PC-3 (cell line): ENCODE measurements around the gene MLLT3. TPM values are rescaled to one million over a fixed set of nuclear protein-coding genes. Genes with fewer than 3 reads are reported as not detected.
"Not testable (repeated sequence)": the region's sequence is repeated elsewhere in the genome, so short reads cannot be mapped to it uniquely, and the experiment has no call there.

Source experiments
- ATAC-seq: fragments of 200-7000 bp; cut with Tn5 transposase; 2 replicates; pipeline ENCODE4 v1.9.1; 2020; ENCODE audit warnings: mild to moderate bottlenecking, moderate library complexity
- BruUV-seq: library from RNA; stranded (reverse); fragments of 400-500 nt; replicated peaks from 2 replicates; lab custom pipeline; 2021; lab: Mats Ljungman, UMichigan
- CTCF ChIA-PET: fragments of 300-600 bp; sonication (Branson Sonifier 250); formaldehyde crosslinking; loops from one replicate; lab custom pipeline; 2022; ENCODE audit warnings: antibody characterized with exemption; lab: Charles Lee
- POLR2A ChIA-PET: fragments of 300-600 bp; sonication (Branson Sonifier 250); formaldehyde crosslinking; loops from one replicate; lab custom pipeline; 2022; ENCODE audit warnings: antibody characterized with exemption; ENCODE audit not compliant: unreplicated experiment; lab: Charles Lee
- DNase-seq: peaks from one replicate; pipeline ENCODE4 v3.0.0-alpha.2; 2015
- H2AFZ ChIP-seq: fragments of 300-600 bp; sonication (generic); 2 replicates; pipeline ENCODE4 v1.6.0; 2016; ENCODE audit warnings: antibody characterized with exemption, low read length
- H3F3A ChIP-seq: fragments of 300-600 bp; sonication (generic); one replicate; pipeline ENCODE4 v1.6.0; 2017; ENCODE audit warnings: antibody characterized with exemption, low read length, control low read depth, mild to moderate bottlenecking; ENCODE audit not compliant: unreplicated experiment
- H3K27ac ChIP-seq: fragments of 300-600 bp; sonication (generic); 2 replicates; pipeline ENCODE4 v1.5.1; 2016; ENCODE audit warnings: mild to moderate bottlenecking, low read length
- H3K27me3 ChIP-seq: fragments of 300-600 bp; sonication (generic); 2 replicates; pipeline ENCODE4 v1.6.1; 2016; ENCODE audit warnings: low read length, mixed read lengths
- H3K36me3 ChIP-seq: fragments of 300-600 bp; sonication (generic); 2 replicates; pipeline ENCODE4 v1.6.1; 2016; ENCODE audit warnings: low read depth, mixed run types, low read length, mixed read lengths
- H3K4me1 ChIP-seq: fragments of 300-600 bp; sonication (generic); 2 replicates; pipeline ENCODE4 v1.5.1; 2016; ENCODE audit warnings: low read length; ENCODE audit not compliant: insufficient read depth
- H3K4me2 ChIP-seq: fragments of 300-600 bp; sonication (generic); 2 replicates; pipeline ENCODE4 v1.6.0; 2016; ENCODE audit warnings: low read length
- H3K4me3 ChIP-seq: fragments of 300-600 bp; sonication (generic); 2 replicates; pipeline ENCODE4 v1.5.1; 2016; ENCODE audit warnings: mild to moderate bottlenecking, low read length, mixed read lengths
- H3K79me2 ChIP-seq: fragments of 300-600 bp; sonication (generic); 2 replicates; pipeline ENCODE4 v1.6.1; 2017; ENCODE audit warnings: low read length, mixed read lengths
- H3K9ac ChIP-seq: fragments of 300-600 bp; sonication (generic); 2 replicates; pipeline ENCODE4 v1.6.0; 2016; ENCODE audit warnings: mild to moderate bottlenecking, low read length
- H3K9me2 ChIP-seq: fragments of 300-600 bp; sonication (generic); replicated peaks from 2 replicates; pipeline ENCODE4 v1.6.1; 2016; ENCODE audit warnings: mixed run types, low read length, mixed read lengths
- H3K9me3 ChIP-seq: fragments of 300-600 bp; sonication (generic); 2 replicates; pipeline ENCODE4 v1.6.1; 2016; ENCODE audit warnings: low read length, mixed read lengths
- H4K20me1 ChIP-seq: fragments of 300-600 bp; sonication (generic); 2 replicates; pipeline ENCODE4 v1.6.1; 2016; ENCODE audit warnings: low read length, mixed read lengths
- CTCF ChIP-seq: fragments of 300-600 bp; sonication (generic); conservative IDR thresholded peaks from 2 replicates; pipeline ENCODE4 v1.5.1; 2017; ENCODE audit warnings: antibody characterized with exemption, low read depth, mild to moderate bottlenecking, low read length
- EZH2 ChIP-seq: fragments of 300-600 bp; sonication (generic); IDR thresholded peaks from one replicate; pipeline ENCODE4 v1.6.1; 2017; ENCODE audit warnings: antibody characterized with exemption, mild to moderate bottlenecking, low read length; ENCODE audit not compliant: unreplicated experiment
- EZH2phosphoT487 ChIP-seq: fragments of 300-600 bp; sonication (generic); IDR thresholded peaks from 2 replicates; pipeline ENCODE4 v1.6.1; 2018; ENCODE audit warnings: mild to moderate bottlenecking, antibody characterized with exemption, low read length, borderline replicate concordance
- intact Hi-C: fragments of 100-400 bp; cut with micrococcal nuclease; formaldehyde crosslinking; loops from 2 replicates; pipeline ENCODE4 v1.9.0; 2023
- total RNA-seq: library from RNA; depleted of rRNA; stranded (reverse); fragments of >200 nt; gene quantifications from 2 replicates; pipeline ENCODE4 v1.2.3, GENCODE V29; 2014

The MLLT3 gene
- total RNA-seq, 1 experiment from 2014 or later = 7.1 TPM

GRCh38 chr9:20584968-20585643 is 37.2 kb downstream of the MLLT3 start:
- Histone ChIP-seq H3K4me1 (peaks cover 14% of the 10 kb centered on the region), H3K27me3 (no peaks in the 10 kb centered on the region), H4K20me1 (no peaks in the 10 kb centered on the region), H3F3A (no peaks in the 10 kb centered on the region), H3K9ac (no peak overlapping the region), H3K9me2 (no peaks in the 10 kb centered on the region), H3K9me3 (no peaks in the 10 kb centered on the region), H3K4me3 (no peak overlapping the region), H2AFZ (no peak overlapping the region), H3K36me3 (no peaks in the 10 kb centered on the region), H3K4me2 (no peak overlapping the region), H3K79me2 (no peaks in the 10 kb centered on the region), H3K27ac (no peak overlapping the region)
- no TSS peak for BruUV-seq
- ATAC-seq = no peak
- ChIA-PET POLR2A (no interaction called here), CTCF (no interaction called here)
- TF ChIP-seq EZH2phosphoT487 = no peak
- DNase-seq = no peak
- intact Hi-C loops = no loop called here

DNA sequence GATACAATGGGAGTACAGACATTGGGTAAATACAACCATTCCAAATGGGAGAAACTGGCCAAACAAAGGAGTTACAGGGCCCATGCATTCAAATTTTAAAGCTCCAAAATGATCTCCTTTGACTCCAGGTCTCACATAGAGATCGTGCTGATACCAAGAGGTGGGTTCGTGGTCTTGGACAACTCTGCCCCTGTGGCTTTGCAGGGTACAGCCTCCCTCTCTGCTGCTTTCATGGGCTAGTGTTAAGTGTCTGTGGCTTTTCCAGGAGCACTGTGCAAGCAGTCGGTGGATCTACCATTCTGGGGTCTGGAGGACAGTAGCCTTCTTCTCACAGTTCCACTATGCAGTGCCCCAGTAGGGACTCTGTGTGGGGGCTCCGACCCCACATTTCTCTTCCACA is 39.2 kb downstream of the MLLT3 start:
- ATAC-seq = not testable (repeated sequence)

GRCh38 chr9:20582150-20582549 is 40.1 kb downstream of the MLLT3 start:
- no peaks in the 10 kb centered on the region for H3K9me2 ChIP-seq
- TF ChIP-seq EZH2phosphoT487 (no peak), CTCF (no peak), EZH2 (no peak)
- ATAC-seq (no peak), DNase-seq (no peak)
- H3K79me2 ChIP-seq = no peaks in the 10 kb centered on the region
- no peaks in the 10 kb centered on the region for H3K27me3 ChIP-seq
- no peak overlapping the region for H3K4me2 ChIP-seq
- H2AFZ ChIP-seq = no peak overlapping the region
- no peaks in the 10 kb centered on the region for H4K20me1 ChIP-seq
- ChIA-PET POLR2A (no interaction called here), CTCF (no interaction called here)
- no peak overlapping the region for H3K27ac ChIP-seq
- H3K4me3 ChIP-seq = no peak overlapping the region
- no peak overlapping the region for H3K9ac ChIP-seq
- H3K4me1 ChIP-seq = peaks cover 15% of the 10 kb centered on the region
- BruUV-seq = no TSS peak
- H3K36me3 ChIP-seq = no peaks in the 10 kb centered on the region
- H3F3A ChIP-seq = no peaks in the 10 kb centered on the region
- no peaks in the 10 kb centered on the region for H3K9me3 ChIP-seq
- intact Hi-C loops = no loop called here

More for the DNA sequence above, 39.2 kb downstream of the MLLT3 start:
- POLR2A ChIA-PET, H3K27ac ChIP-seq, DNase-seq, H3K4me3 ChIP-seq, BruUV-seq, H3K79me2 ChIP-seq, H3K36me3 ChIP-seq, H3K4me2 ChIP-seq, H3K9ac ChIP-seq, H2AFZ ChIP-seq, intact Hi-C loops, CTCF ChIA-PET, H4K20me1 ChIP-seq, H3K27me3 ChIP-seq, H3F3A ChIP-seq, H3K9me3 ChIP-seq, H3K9me2 ChIP-seq: not testable (repeated sequence)
- peaks cover 15% of the 10 kb centered on the region for H3K4me1 ChIP-seq
